Testis (tissue), 3 donors: ENCODE results near the gene CASK. TPM values are rescaled to one million over a fixed set of nuclear protein-coding genes. Genes with fewer than 3 reads are reported as not detected.
A peak's percentile ranks its signal among the peaks of the same experiment; 100 is the strongest.

ENCODE experiments used
- DNase-seq: peaks from one replicate; pipeline ENCODE4 v3.0.0-alpha.2; 2019
- H3K27ac ChIP-seq, 2 donors: fragments of 200-600 bp; sonication (generic); one replicate each; pipeline ENCODE4 v1.5.1; 2019
- H3K27me3 ChIP-seq: fragments of 200-600 bp; sonication (generic); one replicate; pipeline ENCODE4 v1.5.1; 2019
- H3K36me3 ChIP-seq: fragments of 200-600 bp; sonication (generic); one replicate; pipeline ENCODE4 v1.5.1; 2017; ENCODE audit warnings: low read depth; ENCODE audit errors: missing control alignments
- H3K4me1 ChIP-seq: fragments of 200-600 bp; sonication (generic); one replicate; pipeline ENCODE4 v1.5.1; 2019
- H3K4me3 ChIP-seq, 2 donors: fragments of 200-600 bp; sonication (generic); one replicate each; pipeline ENCODE4 v1.5.1; 2017 to 2019
- H3K9me3 ChIP-seq: fragments of 200-600 bp; sonication (generic); one replicate; pipeline ENCODE4 v1.5.1; 2017
- CTCF ChIP-seq, 3 experiments: fragments of 450-650 bp in 2 of 3; fragments of 200-600 bp in 1 of 3; sonication (generic) in 1 of 3; IDR thresholded peaks; one replicate each; pipeline ENCODE4 v1.5.1; 2016 to 2019; ENCODE audit warnings: antibody characterized with exemption in 3 of 3, mild to moderate bottlenecking in 2 of 3, moderate library complexity in 1 of 3
- POLR2A ChIP-seq: fragments of 450-650 bp; IDR thresholded peaks from one replicate; pipeline ENCODE4 v1.6.1; 2017; ENCODE audit warnings: antibody characterized with exemption, mild to moderate bottlenecking, moderate library complexity
- WGBS, 2 donors: methylation state at CpG; one replicate each; pipeline ENCODE4 v1.1.5; 2018; 5-methylcytosine and 5-hydroxymethylcytosine counted together
- intact Hi-C: fragments of 100-400 bp; cut with DNase I; formaldehyde crosslinking; loops from one replicate; pipeline ENCODE4 v1.15.1; 2023; ENCODE audit warnings: low total_unique reads
- polyA plus RNA-seq: library from polyadenylated mRNA; stranded (reverse); fragments of 350-450 nt; fragmentation: Illumina TruSeq; extraction: RNeasy Lipid Tissue Mini Kit (QIAGEN cat#74804); gene quantifications from one replicate; pipeline ENCODE4 v1.2.3, GENCODE V29; 2014; ENCODE audit warnings: low read depth, low replicate concordance; ENCODE audit not compliant: insufficient read depth
- small RNA-seq, 2 donors: library from RNA; depleted of rRNA; stranded (forward); fragments of <200 nt; gene quantifications; one replicate each; pipeline ENCODE3, GENCODE V24; 2016
- total RNA-seq, 2 donors: library from RNA; depleted of rRNA; stranded (reverse); fragments of >200 nt; gene quantifications; one replicate each; pipeline ENCODE4 v1.2.3, GENCODE V29; 2016

Gene CASK
- total and polyA plus RNA-seq, 3 donors from 2014 or later, result 8.5 to 20.9 (median 14.5) TPM

GRCh38 chrX:41471786-41472185 is 451.6 kb downstream of the CASK start:
- Histone ChIP-seq H3K4me3 (no peak overlapping the region), H3K27me3 (no peaks in the 10 kb centered on the region), H3K4me1 (no peaks in the 10 kb centered on the region), H3K27ac (no peak overlapping the region), H3K36me3 (no peaks in the 10 kb centered on the region), H3K9me3 (no peaks in the 10 kb centered on the region)
- TF ChIP-seq CTCF (IDR thresholded peaks at IDR 0.05) (no peak), POLR2A (no peak)
- DNase-seq, result no peak
- intact Hi-C loops, result no loop called here
- 0% methylated on average over 2 of the region's 2 CpGs; no CpG with 5 or more reads in 1 of the 2 donors for WGBS, 2 donors

GRCh38 chrX:41470706-41471105 is 452.6 kb downstream of the CASK start:
- H3K9me3 ChIP-seq, result no peaks in the 10 kb centered on the region
- no peaks in the 10 kb centered on the region for H3K36me3 ChIP-seq
- WGBS, 2 donors, result 38 to 70% methylated on average over 7 of the region's 7 CpGs
- no peak overlapping the region for H3K27ac ChIP-seq
- intact Hi-C loops, result no loop called here
- H3K27me3 ChIP-seq, result no peaks in the 10 kb centered on the region
- no peaks in the 10 kb centered on the region for H3K4me1 ChIP-seq
- no peak for DNase-seq
- H3K4me3 ChIP-seq, result no peak overlapping the region
- no peak for TF ChIP-seq POLR2A

GRCh38 chrX:41468647-41469323 is 454.6 kb downstream of the CASK start:
- peak; percentile 22 for DNase-seq
- 83 to 85% methylated on average over 2 to 3 of the region's 3 CpGs for whole genome bisulfite sequencing, 2 donors
- no peak overlapping the region for H3K27ac ChIP-seq

More at GRCh38 chrX:41468647-41469323, 454.6 kb downstream of the CASK start:
- Histone ChIP-seq H3K36me3 (no peaks in the 10 kb centered on the region), H3K4me1 (no peaks in the 10 kb centered on the region), H3K9me3 (no peaks in the 10 kb centered on the region), H3K27me3 (no peaks in the 10 kb centered on the region), H3K4me3 (no peak overlapping the region)
- TF ChIP-seq CTCF (IDR thresholded peaks at IDR 0.05), result no peak
- TF ChIP-seq POLR2A, result no peak
- intact Hi-C loops, result no loop called here

Small RNA genes within 50 kb of the gene (small RNA-seq; reads per million reads assigned to genes)
- gene AL353691.2 (0 reads per million in 2 donors), gene RN7SL144P (0 reads per million in 2 donors), gene RNU6-1321P (0 reads per million in 2 donors), gene RNU6-202P (0 reads per million in 2 donors)

Other genes starting within 250 kb of the CASK start
- gene GPR34, start 234.6 kb downstream of the CASK start, total RNA-seq, result 1 to 10 TPM; 1.0 to 3.8 TPM
- 3.5 TPM for gene GPR34, start 234.6 kb downstream of the CASK start, polyA plus RNA-seq
- gene GPR82, start 199.4 kb downstream of the CASK start, total RNA-seq, result under 1 TPM; 0.16 to 0.31 TPM
- gene GPR82, start 199.4 kb downstream of the CASK start, polyA plus RNA-seq, result not detected